Activated T-cell treated with anti-CD3 and anti-CD28 coated beads, Interleukin-2, amount 50 U/mL, for 4 hours (primary cell): ENCODE measurements around the gene BAG3. TPM values are rescaled to one million over a fixed set of nuclear protein-coding genes. Genes with fewer than 3 reads are reported as not detected.

ENCODE experiments used
- ATAC-seq, 2 donors: fragments of 200-7000 bp; cut with Tn5 transposase; one replicate each; pipeline ENCODE4 v1.10.0; 2021
- DNase-seq: peaks from one replicate; pipeline ENCODE4 v3.0.0-alpha.2; 2020
- H3K27me3 Mint-ChIP-seq: one replicate; pipeline ENCODE4 v1.8.0; 2021; ENCODE audit warnings: low read depth, mixed read lengths
- H3K36me3 Mint-ChIP-seq: one replicate; pipeline ENCODE4 v1.8.0; 2022; ENCODE audit warnings: mixed read lengths; ENCODE audit not compliant: insufficient read depth
- H3K4me1 Mint-ChIP-seq: one replicate; pipeline ENCODE4 v1.8.0; 2021; ENCODE audit warnings: low read depth, mixed read lengths
- H3K4me3 Mint-ChIP-seq: one replicate; pipeline ENCODE4 v1.8.0; 2021; ENCODE audit warnings: mild to moderate bottlenecking, moderate library complexity, mixed read lengths
- H3K9me3 Mint-ChIP-seq: one replicate; pipeline ENCODE4 v1.8.0; 2021; ENCODE audit warnings: mixed read lengths
- total RNA-seq, 3 donors: library from RNA; stranded (reverse); gene quantifications; one replicate each; pipeline ENCODE4 v1.2.1, GENCODE V29; 2021

BAG3 gene
- total RNA-seq, 3 donors from 2014 or later: 14.7 to 21.6 (median 15.8) TPM

GRCh38 chr10:119686465-119687191 lies 35.4 kb downstream of the BAG3 start:
- Mint-ChIP-seq H3K4me3 (peak overlapping the region; percentile 66), H3K9me3 (no peaks in the 10 kb centered on the region), H3K4me1 (peaks cover 27% of the 10 kb centered on the region), H3K36me3 (no peaks in the 10 kb centered on the region), H3K27me3 (no peaks in the 10 kb centered on the region)
- DNase-seq (peak; percentile 86), ATAC-seq (peak; percentile 94 to 97)

DNA sequence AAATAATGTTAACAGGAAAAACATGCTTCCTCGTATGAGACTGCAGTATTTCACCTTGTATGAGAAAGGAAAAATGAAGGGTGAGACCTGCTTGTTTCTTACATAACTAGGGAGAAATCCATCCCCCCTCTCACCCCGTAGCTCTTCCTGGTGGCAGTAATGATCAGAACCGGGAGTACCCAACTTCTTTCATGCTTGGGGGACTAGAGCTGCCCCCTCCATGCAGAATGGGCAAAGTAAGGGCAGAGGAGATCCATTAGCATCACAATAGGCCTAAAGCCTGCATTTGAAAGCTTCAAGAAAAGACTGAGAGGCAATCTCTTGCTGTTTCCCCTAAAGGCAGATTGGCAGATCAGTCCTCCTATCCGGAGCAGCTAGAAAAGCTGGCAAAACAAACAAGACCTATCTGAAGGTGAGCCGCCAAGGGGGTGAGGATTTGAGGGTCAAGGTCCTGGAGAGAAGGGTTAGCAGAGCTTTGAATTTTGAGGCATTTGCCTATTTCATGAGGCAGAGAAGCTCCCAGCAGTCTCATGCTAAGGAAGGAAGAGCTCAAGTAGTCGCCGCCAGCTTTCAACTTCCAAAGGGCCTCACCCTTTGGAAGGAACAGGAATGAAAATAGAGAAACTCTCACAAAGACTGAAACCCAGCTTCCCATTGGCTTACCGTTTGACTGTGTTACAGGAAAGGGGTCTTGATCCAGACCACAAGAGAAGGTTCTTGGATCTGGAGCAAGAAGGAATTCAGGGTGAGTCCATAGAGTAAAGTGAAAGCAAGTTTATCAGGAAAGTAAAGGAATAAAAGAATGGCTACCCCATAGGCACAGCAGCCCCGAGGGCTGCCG lies 36.2 kb downstream of the BAG3 start:
- no peak for DNase-seq
- Mint-ChIP-seq H3K9me3 (no peaks in the 10 kb centered on the region), H3K27me3 (no peaks in the 10 kb centered on the region), H3K4me1 (peaks cover 19% of the 10 kb centered on the region), H3K4me3 (peak overlapping the region; percentile 66), H3K36me3 (no peaks in the 10 kb centered on the region)
- no peak for ATAC-seq

- Mint-ChIP-seq H3K27me3 (no peaks in the 10 kb centered on the region), H3K36me3 (no peaks in the 10 kb centered on the region), H3K9me3 (no peaks in the 10 kb centered on the region), H3K4me1 (peaks cover 19% of the 10 kb centered on the region), H3K4me3 (no peak overlapping the region)
- ATAC-seq (no peak), DNase-seq (no peak)
These were observed 36.9 kb downstream of the BAG3 start for GRCh38 chr10:119688033-119688508.

GRCh38 chr10:119689016-119689580 lies 37.9 kb downstream of the BAG3 start:
- Mint-ChIP-seq H3K27me3 (no peaks in the 10 kb centered on the region), H3K9me3 (no peaks in the 10 kb centered on the region), H3K4me1 (peaks cover 24% of the 10 kb centered on the region), H3K4me3 (no peak overlapping the region), H3K36me3 (no peaks in the 10 kb centered on the region)
- ATAC-seq: no peak
- no peak for DNase-seq

- H3K27me3 Mint-ChIP-seq: no peaks in the 10 kb centered on the region
- H3K4me3 Mint-ChIP-seq: no peak overlapping the region
- H3K9me3 Mint-ChIP-seq: no peaks in the 10 kb centered on the region
- H3K36me3 Mint-ChIP-seq: no peaks in the 10 kb centered on the region
- ATAC-seq (no peak), DNase-seq (no peak)
- H3K4me1 Mint-ChIP-seq: peaks cover 19% of the 10 kb centered on the region
These were observed 40.5 kb downstream of the BAG3 start for GRCh38 chr10:119691726-119692125.

GRCh38 chr10:119693262-119693957 lies 42.2 kb downstream of the BAG3 start:
- no peak overlapping the region for H3K4me3 Mint-ChIP-seq
- ATAC-seq: no peak

DNA sequence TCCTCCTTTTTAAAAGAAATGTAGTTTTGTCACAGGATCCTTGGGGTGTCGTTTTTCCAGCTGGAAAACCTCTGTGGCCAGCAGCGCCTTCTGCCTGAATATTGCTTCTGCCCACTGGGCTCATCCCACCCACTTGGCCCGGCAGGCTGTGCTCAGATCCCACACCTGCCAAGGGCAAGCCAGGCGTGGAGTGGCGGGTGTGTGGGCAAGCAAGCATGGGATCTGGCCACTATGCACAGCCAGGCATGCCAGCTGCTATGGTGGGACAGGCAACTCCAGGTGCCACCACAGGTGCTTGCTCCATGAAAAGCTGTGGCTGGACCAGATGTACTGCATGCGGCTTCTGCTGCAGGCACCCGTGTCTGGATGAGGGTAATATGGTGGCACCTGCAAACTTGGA lies 43.4 kb downstream of the BAG3 start:
- H3K36me3 Mint-ChIP-seq: no peaks in the 10 kb centered on the region
- H3K9me3 Mint-ChIP-seq: no peaks in the 10 kb centered on the region
- H3K4me1 Mint-ChIP-seq: peaks cover 9% of the 10 kb centered on the region
- no peak overlapping the region for H3K4me3 Mint-ChIP-seq
- no peaks in the 10 kb centered on the region for H3K27me3 Mint-ChIP-seq
- DNase-seq (no peak), ATAC-seq (no peak)

More at GRCh38 chr10:119693262-119693957, 42.2 kb downstream of the BAG3 start:
- Mint-ChIP-seq H3K27me3 (no peaks in the 10 kb centered on the region), H3K9me3 (no peaks in the 10 kb centered on the region), H3K36me3 (no peaks in the 10 kb centered on the region), H3K4me1 (peaks cover 6% of the 10 kb centered on the region)
- DNase-seq: no peak

- peaks cover 10% of the 10 kb centered on the region for H3K9me3 Mint-ChIP-seq
- no peak for DNase-seq
- no peak overlapping the region for H3K4me3 Mint-ChIP-seq
- ATAC-seq: peak in 1 of 2 donors; percentile 13
- no peaks in the 10 kb centered on the region for H3K27me3 Mint-ChIP-seq
- peaks cover 45% of the 10 kb centered on the region for H3K4me1 Mint-ChIP-seq
- peaks cover 4% of the 10 kb centered on the region for H3K36me3 Mint-ChIP-seq
These were observed 49.3 kb downstream of the BAG3 start for GRCh38 chr10:119700321-119700954.

DNA sequence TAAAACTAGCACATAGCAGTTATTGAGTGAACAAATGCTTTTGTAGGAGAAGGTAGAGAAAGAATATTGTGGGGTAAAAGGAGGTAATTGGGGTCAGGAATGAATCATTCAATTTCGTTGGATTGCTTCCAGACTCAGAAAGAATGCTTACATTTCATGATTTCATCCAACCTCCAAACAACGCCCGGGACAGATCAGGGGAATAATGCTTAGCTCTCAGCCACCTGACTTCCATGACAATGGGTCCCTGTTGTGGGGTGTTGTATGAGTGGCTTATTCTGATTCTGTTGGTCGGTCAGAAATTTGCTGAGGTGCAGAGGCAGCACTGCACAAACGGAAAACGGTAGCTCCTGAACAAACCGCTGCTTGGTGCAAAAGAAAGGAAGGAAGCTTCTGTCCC lies 50.7 kb downstream of the BAG3 start:
- no peaks in the 10 kb centered on the region for H3K27me3 Mint-ChIP-seq
- H3K4me1 Mint-ChIP-seq: peaks cover 58% of the 10 kb centered on the region
- peaks cover 18% of the 10 kb centered on the region for H3K9me3 Mint-ChIP-seq
- DNase-seq (no peak), ATAC-seq (no peak)
- no peak overlapping the region for H3K4me3 Mint-ChIP-seq
- H3K36me3 Mint-ChIP-seq: peaks cover 9% of the 10 kb centered on the region

- H3K9me3 Mint-ChIP-seq: peaks cover 25% of the 10 kb centered on the region
- H3K4me3 Mint-ChIP-seq: peak overlapping the region; percentile 22
- ATAC-seq (peak; percentile 58 to 62), DNase-seq (no peak)
- H3K27me3 Mint-ChIP-seq: no peaks in the 10 kb centered on the region
- peaks cover 14% of the 10 kb centered on the region for H3K36me3 Mint-ChIP-seq
- peaks cover 65% of the 10 kb centered on the region for H3K4me1 Mint-ChIP-seq
These were observed 51.4 kb downstream of the BAG3 start for GRCh38 chr10:119702583-119702982.

- ATAC-seq (no peak), DNase-seq (no peak)
- H3K4me1 Mint-ChIP-seq: peaks cover 68% of the 10 kb centered on the region
- peaks cover 19% of the 10 kb centered on the region for H3K36me3 Mint-ChIP-seq
- H3K9me3 Mint-ChIP-seq: peaks cover 28% of the 10 kb centered on the region
- peak overlapping the region; percentile 65 for H3K4me3 Mint-ChIP-seq
- no peaks in the 10 kb centered on the region for H3K27me3 Mint-ChIP-seq
These were observed 52.8 kb downstream of the BAG3 start for GRCh38 chr10:119703903-119704508.

GRCh38 chr10:119705434-119705831 lies 54.3 kb downstream of the BAG3 start:
- DNase-seq: no peak
- H3K4me3 Mint-ChIP-seq: peak overlapping the region; percentile 69
- H3K4me1 Mint-ChIP-seq: peaks cover 73% of the 10 kb centered on the region
- peaks cover 30% of the 10 kb centered on the region for H3K9me3 Mint-ChIP-seq
- H3K27me3 Mint-ChIP-seq: no peaks in the 10 kb centered on the region
- H3K36me3 Mint-ChIP-seq: peaks cover 20% of the 10 kb centered on the region
- peak; percentile 22 to 33 for ATAC-seq

- Mint-ChIP-seq H3K9me3 (peaks cover 38% of the 10 kb centered on the region), H3K4me3 (no peak overlapping the region), H3K4me1 (peaks cover 71% of the 10 kb centered on the region), H3K36me3 (peaks cover 20% of the 10 kb centered on the region), H3K27me3 (no peaks in the 10 kb centered on the region)
- peak in 1 of 2 donors; percentile 0 for ATAC-seq
- DNase-seq: no peak
These were observed 55.5 kb downstream of the BAG3 start for GRCh38 chr10:119706521-119707278.
